ENCODE results near the gene RELN.

RELN gene

DNA sequence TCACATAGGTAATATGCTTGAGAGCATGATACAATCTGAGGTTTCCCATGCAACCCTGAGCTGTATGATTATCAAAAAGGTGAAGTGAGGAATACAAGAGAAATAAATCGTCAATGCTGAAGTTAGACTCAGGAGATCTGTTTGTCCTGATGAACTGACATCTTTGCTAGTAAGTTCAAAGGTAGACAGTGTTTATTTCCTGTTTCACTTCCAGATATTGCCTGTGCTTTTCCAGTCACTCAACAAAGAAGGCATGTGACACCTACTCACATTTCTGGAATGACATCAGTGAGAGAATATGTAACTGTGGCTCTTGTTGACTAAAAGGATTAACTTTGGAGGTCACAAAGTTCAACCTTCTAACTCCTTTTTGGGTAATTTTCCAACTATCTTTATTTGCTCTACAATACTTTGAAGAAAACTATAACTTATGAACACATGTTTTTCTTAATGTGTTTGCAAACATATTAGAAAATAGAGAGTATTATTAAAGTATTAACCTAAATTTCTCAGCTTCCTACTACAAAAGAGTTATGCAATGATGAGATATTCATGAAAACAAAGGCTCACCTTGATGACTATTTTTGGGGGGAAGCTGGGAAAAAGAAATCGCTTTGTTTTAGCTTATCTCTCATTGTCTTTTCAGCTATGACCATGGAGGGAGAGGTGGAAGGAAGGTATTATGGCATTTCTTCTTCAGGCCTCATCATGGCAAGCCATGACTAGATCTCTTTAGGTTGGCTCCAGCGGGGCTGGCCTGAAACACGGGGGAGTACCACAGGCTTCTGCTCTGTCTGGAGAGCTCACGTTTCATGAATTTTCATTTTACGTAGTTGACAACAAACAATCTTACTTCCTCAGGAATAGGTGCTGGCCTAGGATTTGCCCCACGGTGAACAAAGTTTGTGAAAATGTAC lies 328.7 kb downstream of the RELN start:
- no peak for DNase-seq (ENCODE audit: insufficient read length, low spot score)
- TF ChIP-seq CTCF (IDR thresholded peaks at IDR 0.05; ENCODE audit: insufficient read depth, missing control alignments) = no peak
- FAIRE-seq = no peak

DNA sequence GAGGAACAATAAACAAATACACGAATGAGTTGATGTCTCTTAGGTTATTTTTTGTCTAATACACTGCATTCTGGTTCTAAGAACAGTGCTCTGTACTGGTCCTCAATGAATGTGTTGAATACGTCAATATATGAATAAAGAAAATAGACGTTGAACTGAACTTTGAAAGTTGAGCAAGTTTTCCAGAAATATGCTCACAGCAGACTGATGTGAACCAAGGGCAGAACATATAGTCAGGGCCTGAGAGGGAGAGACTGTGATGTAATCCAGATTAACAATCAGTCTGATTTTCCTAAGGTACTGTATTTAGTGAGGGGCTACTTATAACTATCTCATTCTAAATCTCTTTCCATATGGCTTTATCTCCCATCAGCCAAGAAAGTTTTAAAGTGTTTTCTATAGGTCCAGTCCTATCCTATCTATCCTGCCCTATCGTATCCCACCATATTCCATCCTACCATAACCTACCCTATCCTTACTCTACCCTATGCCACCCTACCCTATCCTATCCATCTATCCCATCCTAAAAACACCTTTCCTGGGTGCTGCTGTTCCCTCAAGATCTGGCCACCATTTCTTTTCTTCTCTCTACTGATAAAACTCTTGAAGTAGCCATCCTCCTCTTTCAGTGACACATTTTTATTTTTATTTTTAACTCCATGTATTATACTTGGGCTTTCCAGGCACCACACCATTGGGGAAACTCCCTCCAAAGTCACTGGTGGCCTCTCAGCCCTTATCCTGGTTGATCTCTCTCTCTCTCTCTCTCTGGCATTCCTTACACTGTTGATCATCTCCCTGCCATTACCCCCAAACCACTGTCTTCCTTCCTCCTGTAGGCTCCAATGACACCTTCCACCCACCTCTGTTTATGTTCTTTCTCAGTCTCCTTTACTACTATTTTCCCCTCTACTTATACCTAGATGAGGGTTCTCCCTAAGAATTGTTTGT lies 331.1 kb downstream of the RELN start:
- no peak for DNase-seq (ENCODE audit: insufficient read length, low spot score)
- TF ChIP-seq CTCF (IDR thresholded peaks at IDR 0.05; ENCODE audit: insufficient read depth, missing control alignments) = no peak
- FAIRE-seq = no peak

- TF ChIP-seq CTCF (IDR thresholded peaks at IDR 0.05; ENCODE audit: insufficient read depth, missing control alignments) = no peak
- DNase-seq (ENCODE audit: insufficient read length, low spot score) = no peak
- no peak for FAIRE-seq
Observed at GRCh38 chr7:103657474-103657894, 332.0 kb downstream of the RELN start.

GRCh38 chr7:103656221-103656620 lies 333.2 kb downstream of the RELN start:
- DNase-seq (ENCODE audit: insufficient read length, low spot score) (no peak), FAIRE-seq (no peak)
- TF ChIP-seq CTCF (IDR thresholded peaks at IDR 0.05; ENCODE audit: insufficient read depth, missing control alignments) = no peak

GRCh38 chr7:103651593-103652377 lies 337.7 kb downstream of the RELN start:
- TF ChIP-seq CTCF (IDR thresholded peaks at IDR 0.05; ENCODE audit: insufficient read depth, missing control alignments) = no peak
- FAIRE-seq (no peak), DNase-seq (ENCODE audit: insufficient read length, low spot score) (no peak)

GRCh38 chr7:103649052-103649451 lies 340.4 kb downstream of the RELN start:
- DNase-seq (ENCODE audit: insufficient read length, low spot score) = no peak
- no peak for TF ChIP-seq CTCF (IDR thresholded peaks at IDR 0.05; ENCODE audit: insufficient read depth, missing control alignments)
- no peak for FAIRE-seq

Data from D721Med (cell line).